Bronchus fibroblast of lung (primary cell): ENCODE data around the gene GLUD2. TPM values are rescaled to one million over a fixed set of nuclear protein-coding genes. Genes with fewer than 3 reads are reported as not detected.

ENCODE experiments used
- total RNA-seq: library from RNA; depleted of rRNA; stranded (reverse); fragments of >200 nt; gene quantifications from 2 replicates; pipeline ENCODE4 v1.2.3, GENCODE V29; 2015

The GLUD2 gene
- total RNA-seq: 0.15 and 0.34 TPM in 2 replicates

DNA sequence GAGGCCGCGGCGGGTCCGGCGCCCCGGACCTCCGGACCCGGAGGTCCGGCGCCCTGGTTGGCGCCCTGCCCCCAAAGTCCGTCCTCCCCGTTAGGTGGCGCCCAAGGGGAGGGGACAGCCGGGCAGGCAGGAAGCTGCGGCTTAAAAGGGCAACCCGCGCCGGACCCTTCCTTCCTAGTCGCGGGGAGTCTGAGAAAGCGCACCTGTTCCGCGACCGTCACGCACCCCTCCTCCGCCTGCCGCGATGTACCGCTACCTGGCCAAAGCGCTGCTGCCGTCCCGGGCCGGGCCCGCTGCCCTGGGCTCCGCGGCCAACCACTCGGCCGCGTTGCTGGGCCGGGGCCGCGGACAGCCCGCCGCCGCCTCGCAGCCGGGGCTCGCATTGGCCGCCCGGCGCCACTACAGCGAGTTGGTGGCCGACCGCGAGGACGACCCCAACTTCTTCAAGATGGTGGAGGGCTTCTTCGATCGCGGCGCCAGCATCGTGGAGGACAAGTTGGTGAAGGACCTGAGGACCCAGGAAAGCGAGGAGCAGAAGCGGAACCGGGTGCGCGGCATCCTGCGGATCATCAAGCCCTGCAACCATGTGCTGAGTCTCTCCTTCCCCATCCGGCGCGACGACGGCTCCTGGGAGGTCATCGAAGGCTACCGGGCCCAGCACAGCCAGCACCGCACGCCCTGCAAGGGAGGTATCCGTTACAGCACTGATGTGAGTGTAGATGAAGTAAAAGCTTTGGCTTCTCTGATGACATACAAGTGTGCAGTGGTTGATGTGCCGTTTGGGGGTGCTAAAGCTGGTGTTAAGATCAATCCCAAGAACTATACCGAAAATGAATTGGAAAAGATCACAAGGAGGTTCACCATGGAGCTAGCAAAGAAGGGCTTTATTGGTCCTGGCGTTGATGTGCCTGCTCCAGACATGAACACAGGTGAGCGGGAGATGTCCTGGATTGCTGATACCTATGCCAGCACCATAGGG, at the start of gene GLUD2:
Gene GLUD2 (plus strand): TSS at position 170 of the 979 bp plus-strand sequence. CDS start 75 bp downstream, at position 245.

Other genes with a start within 250 kb of the GLUD2 start
- not detected in 2 replicates for gene CT47B1, start 171.7 kb upstream of the GLUD2 start, total RNA-seq
- not detected in 2 replicates for gene CT47A11, start 110.5 kb upstream of the GLUD2 start, total RNA-seq
- not detected in 2 replicates for gene CT47A10, start 105.6 kb upstream of the GLUD2 start, total RNA-seq
- gene CT47A9, start 100.7 kb upstream of the GLUD2 start, total RNA-seq: not detected in 2 replicates
- not detected in 2 replicates for gene CT47A8, start 95.9 kb upstream of the GLUD2 start, total RNA-seq
- gene CT47A7, start 91.0 kb upstream of the GLUD2 start, total RNA-seq: not detected in 2 replicates
- gene CT47A6, start 86.1 kb upstream of the GLUD2 start, total RNA-seq: not detected in 2 replicates
- not detected in 2 replicates for gene CT47A5, start 81.3 kb upstream of the GLUD2 start, total RNA-seq
- gene CT47A4, start 76.4 kb upstream of the GLUD2 start, total RNA-seq: not detected in 2 replicates
- not detected in 2 replicates for gene CT47A3, start 71.5 kb upstream of the GLUD2 start, total RNA-seq
- gene CT47A2, start 66.7 kb upstream of the GLUD2 start, total RNA-seq: not detected in 2 replicates
- gene CT47A1, start 61.9 kb upstream of the GLUD2 start, total RNA-seq: not detected in 2 replicates